ENCODE results near the gene LHX4.

LHX4 gene

GRCh38 chr1:180227861-180228647 is 2.0 kb upstream of the LHX4 start:
- DNase-seq (ENCODE audit: low read depth, low spot score): no peak

GRCh38 chr1:180228648-180229482 is 1.2 kb upstream of the LHX4 start:
- no peak for DNase-seq (ENCODE audit: low read depth, low spot score)

- no peak for DNase-seq (ENCODE audit: low read depth, low spot score)
Observed at GRCh38 chr1:180230416-180230790, 339 bp downstream of the LHX4 start.

GRCh38 chr1:180230791-180231505 is 884 bp downstream of the LHX4 start:
- no peak for DNase-seq (ENCODE audit: low read depth, low spot score)

- DNase-seq (ENCODE audit: low read depth, low spot score): no peak
Observed at GRCh38 chr1:180231506-180231921, 1.4 kb downstream of the LHX4 start.

GRCh38 chr1:180231936-180232335 is 1.9 kb downstream of the LHX4 start:
- DNase-seq (ENCODE audit: low read depth, low spot score): no peak

GRCh38 chr1:180232521-180233043 is 2.5 kb downstream of the LHX4 start:
- no peak for DNase-seq (ENCODE audit: low read depth, low spot score)

- DNase-seq (ENCODE audit: low read depth, low spot score): no peak
Observed at GRCh38 chr1:180233191-180234011, 3.3 kb downstream of the LHX4 start.

GRCh38 chr1:180234369-180235076 is 4.5 kb downstream of the LHX4 start:
- DNase-seq (ENCODE audit: low read depth, low spot score): no peak

GRCh38 chr1:180235077-180235501 is 5.0 kb downstream of the LHX4 start:
- no peak for DNase-seq (ENCODE audit: low read depth, low spot score)

- no peak for DNase-seq (ENCODE audit: low read depth, low spot score)
Observed at GRCh38 chr1:180235502-180236239, 5.6 kb downstream of the LHX4 start.

- DNase-seq (ENCODE audit: low read depth, low spot score): no peak
Observed at GRCh38 chr1:180236698-180237509, 6.8 kb downstream of the LHX4 start.

- no peak for DNase-seq (ENCODE audit: low read depth, low spot score)
Observed at GRCh38 chr1:180237869-180238476, 7.9 kb downstream of the LHX4 start.

- DNase-seq (ENCODE audit: low read depth, low spot score): no peak
Observed at GRCh38 chr1:180238675-180239074, 8.6 kb downstream of the LHX4 start.

- DNase-seq (ENCODE audit: low read depth, low spot score): no peak
Observed at GRCh38 chr1:180239145-180240096, 9.4 kb downstream of the LHX4 start.

GRCh38 chr1:180241716-180242544 is 11.9 kb downstream of the LHX4 start:
- DNase-seq (ENCODE audit: low read depth, low spot score): no peak

All from iPS DF 19.7 (cell line).